IPS-NIHi11 (cell line): ENCODE measurements around the gene PTPN3.
A peak's percentile ranks its signal among the peaks of the same experiment; 100 is the strongest.

Source experiments
- DNase-seq: peaks from one replicate; pipeline ENCODE4 v3.0.0; 2012; ENCODE audit warnings: mixed read lengths, low spot score

PTPN3 gene

DNA sequence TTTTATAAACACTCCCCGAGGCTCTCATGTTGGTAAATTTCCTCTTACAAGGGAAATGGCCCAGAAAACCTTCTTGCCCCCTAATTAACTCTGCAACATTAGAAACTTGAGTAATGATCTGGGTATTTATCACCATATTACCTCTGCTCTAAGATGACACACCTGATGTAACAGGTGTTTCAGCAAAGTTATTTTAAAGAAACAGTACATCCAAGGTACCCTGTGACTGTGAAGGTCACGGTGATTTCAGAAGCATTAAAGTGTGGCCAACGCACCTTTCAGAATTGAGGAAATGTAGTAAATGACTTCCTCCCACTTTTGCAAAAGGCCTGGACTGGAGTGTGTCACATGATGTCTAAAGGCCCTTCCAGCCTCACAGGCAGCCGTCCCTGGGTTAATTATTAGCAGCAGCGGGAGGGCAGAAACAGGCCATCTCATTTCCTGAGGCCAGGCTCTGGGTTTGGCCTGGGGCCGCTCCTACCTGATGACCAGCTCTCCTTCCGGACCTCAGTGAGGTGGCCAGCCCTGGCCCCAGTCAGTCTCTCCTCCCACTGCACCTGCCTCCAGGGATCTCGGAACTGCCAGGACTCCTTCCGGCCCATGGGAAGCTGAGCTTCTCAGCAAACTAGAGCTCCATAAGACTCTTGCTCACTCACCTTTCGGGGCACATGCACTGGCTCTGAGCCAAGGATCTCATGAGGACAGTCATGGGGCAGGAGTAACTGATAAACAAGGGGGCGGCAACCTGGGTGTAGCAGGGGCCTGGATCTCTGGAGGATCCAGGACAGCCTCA, 20.7 kb downstream of the PTPN3 start:
- peak; percentile 51 for DNase-seq

DNA sequence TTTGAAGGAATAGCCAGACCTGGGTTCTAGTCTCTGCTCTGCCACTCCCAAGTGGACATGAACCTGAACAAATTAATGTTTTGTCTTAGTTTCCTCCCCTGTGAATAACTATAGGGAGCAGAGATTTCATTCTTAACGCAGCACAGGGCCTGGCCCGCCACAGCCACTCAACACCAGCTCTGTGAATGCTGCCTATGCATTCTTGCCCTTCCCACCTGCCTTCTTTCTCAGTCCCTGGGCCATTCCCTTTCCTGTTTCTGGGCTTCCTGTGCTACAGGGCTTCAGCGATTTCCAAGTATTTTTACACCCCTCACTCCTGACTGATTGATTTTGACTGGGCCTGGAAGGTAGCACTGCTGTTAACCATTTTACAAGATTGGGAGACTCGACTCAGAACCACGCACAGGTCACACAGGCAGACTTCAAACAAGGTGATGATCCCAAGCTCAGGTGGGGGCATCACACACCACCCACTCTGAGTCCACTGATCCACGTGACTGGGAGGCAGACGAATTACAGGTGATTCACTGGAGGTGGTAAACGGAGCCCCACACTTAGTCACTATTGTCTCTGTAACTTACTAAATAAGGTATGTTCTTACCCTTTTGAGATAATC, 21.4 kb downstream of the PTPN3 start:
- no peak for DNase-seq

DNA sequence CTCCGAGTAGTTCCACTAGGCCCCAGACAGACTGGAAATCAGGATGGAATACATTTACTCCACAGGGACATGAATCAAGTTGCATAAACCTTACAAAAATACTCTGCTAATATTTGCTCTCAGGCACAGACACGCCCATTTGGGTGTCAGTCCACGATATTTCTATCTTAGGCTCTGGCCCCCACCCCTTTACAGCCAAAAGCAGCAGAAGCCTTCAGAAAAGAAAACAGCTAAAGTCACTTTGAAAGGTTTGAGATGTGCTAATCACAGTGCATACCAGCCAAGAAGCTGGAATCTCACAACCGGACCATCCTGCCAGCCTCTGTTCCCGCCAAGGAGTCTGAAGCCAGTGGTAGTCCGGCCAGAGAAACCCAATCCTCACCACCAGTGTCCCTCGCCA, 22.6 kb downstream of the PTPN3 start:
- no peak for DNase-seq

DNA sequence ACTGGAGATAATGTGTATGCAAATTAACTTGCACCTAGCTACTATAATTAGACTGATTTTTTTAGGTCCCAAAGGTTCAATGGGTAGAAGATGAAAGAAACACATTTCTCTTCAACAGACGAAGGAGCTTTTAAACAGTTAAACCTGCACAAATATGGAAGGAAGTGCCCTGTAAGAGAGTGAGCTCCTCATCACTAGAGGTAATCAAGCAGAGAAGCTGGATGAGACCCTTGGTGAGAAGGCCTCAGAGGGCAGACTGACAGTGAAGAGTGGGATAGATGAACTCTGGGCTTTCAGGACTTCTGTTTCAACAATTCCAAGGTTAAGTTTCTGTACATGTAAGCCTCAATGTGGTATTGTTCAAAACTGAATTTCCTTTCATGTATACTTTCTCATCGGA, 23.2 kb downstream of the PTPN3 start:
- DNase-seq = no peak

DNA sequence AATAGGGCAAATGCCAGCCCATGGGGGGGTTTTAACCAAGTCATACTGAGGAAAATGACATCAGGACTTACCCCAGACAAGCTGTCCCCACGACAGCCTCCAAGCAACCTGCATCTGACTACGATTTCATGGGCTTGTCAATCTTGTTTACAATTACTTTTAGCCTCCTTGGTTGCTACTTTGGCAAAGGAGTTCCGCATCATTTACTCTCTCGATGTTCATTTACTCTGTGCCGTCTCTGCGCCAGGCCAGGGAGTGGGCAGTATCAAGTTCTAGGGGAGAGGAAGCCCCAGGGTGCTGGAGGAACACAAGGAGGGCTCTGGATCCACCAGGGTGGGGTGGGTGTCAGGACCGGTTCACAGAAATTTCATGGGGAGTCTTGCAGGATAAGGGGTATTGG, 23.9 kb downstream of the PTPN3 start:
- DNase-seq = no peak

DNA sequence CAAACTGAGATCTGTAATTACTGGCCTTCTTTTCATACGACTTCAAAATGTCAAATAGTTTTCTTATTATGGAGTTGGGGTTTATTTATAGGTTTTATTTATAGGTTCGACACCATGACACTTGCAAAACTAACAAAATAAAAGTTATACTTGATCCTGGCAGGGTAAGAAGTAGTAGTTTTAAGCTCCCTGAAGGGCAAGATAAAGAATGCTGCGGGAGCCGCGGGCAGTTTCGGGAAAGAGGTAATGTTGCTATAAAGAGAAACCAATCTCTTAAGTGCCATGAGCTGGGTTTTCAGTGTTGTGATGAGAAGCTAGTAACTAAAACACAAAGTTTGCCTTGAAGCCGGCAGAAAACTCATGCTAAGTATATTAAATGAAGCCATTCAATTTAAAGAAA, 24.8 kb downstream of the PTPN3 start:
- no peak for DNase-seq

DNA sequence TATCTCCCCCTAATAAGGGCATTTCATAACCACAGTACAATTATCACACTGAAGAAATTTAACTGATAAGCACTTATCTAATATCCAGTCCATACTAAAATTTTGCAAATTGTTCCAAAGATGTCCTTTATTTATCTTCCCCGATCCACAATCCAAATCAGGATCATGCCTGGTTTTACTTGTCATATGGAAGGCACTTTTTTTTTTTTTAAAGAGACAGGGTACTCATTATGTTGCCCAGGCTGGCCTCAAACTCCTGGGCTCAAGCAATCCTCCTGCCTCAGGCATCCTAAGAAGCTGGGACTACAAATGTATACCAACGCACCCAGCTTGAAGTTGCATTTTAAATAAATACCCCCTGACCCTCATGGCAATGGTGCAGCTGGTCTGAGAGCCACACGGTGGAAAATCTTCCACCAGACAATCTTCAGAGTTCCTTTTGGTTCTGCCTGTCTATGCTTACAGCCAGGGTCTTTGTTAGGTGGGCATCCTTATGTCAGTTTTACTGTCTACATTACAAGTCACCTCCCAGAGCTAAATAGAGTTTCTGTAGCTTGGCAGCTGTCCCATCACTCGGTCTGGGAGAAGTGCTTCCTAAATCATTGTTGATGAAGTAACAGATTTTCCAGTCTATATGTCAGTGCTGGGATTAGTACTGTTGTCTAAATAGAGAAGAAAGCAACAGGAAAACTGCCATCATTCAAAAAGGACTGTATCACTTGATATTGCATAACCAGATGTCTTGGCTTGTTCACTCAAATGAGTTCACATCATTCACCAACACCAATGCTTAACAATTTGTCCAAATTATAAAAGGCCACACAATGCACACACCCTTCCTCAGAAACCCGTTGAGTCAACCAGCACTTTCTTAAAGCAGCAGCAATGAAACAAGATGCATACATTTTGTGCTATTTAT, 26.4 kb downstream of the PTPN3 start:
- DNase-seq = no peak

DNA sequence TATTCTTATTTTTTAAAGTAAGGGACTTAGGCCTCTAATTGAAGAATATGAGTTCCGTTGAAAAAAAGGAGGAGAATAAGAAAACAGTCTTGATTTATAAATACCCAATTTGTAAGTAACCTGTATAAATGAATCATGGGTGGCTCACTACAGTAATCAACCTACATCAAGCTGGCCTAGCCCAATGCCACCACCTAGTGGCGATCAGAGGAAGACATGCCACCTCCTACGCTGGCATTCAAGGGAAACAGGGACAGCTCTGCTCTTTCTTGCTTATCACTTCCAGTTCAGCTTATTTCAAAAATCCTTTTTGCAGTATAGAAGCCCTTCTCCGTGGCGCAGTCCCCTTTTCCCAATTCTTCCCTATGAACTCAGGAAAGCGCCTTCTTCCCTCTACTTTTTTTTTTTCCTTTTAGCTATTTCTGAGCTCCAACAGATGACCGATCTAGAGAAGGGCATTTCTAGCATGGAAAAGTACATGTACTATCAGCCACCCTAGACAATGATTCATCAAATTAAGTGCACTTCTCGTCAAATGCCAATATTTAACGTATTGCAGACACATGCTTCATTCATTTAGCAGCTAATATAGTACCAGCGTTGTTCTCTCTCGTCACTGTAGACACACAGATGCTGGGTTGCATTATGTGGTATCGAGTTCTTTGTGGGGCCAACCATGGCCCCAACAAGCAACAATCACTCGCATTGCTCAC, 28.3 kb downstream of the PTPN3 start:
- DNase-seq = peak; percentile 80

DNA sequence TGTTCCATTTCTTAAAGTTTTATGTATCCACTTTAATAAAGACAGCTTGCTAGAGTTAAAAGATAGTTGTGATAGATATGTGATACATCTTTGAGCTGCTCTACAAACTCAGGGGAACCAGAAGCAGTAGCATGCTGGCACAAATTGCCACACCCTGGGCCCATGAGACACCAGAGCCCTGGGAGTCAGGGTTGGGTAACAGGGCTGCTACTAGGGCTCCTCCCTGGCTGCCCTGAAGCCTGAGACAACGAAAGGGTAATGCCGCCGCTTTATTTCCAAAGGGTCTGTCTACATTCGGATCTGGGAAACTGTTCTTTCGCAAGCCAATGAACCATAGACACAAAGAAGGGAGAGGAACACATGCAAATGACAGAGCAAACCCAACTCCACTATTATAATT, 29.2 kb downstream of the PTPN3 start:
- no peak for DNase-seq

DNA sequence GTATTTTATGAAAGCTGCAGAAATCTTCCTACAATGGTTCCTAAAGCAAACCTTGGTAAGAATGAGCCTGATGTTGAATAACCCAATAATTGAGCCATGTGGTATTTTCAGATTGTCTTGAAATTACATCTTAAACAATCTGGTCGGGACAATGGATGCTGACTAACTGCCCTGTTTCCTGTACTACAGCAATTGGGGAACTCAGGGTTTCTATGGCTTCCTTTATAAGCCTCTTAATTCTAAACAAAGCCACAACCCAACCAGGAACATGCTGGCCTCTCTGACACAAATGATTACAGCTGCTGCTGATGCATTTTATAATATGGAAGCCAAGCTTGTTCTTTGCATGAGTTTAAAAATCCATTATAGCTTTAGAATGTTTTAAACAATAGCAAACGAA, 30.2 kb downstream of the PTPN3 start:
- no peak for DNase-seq

DNA sequence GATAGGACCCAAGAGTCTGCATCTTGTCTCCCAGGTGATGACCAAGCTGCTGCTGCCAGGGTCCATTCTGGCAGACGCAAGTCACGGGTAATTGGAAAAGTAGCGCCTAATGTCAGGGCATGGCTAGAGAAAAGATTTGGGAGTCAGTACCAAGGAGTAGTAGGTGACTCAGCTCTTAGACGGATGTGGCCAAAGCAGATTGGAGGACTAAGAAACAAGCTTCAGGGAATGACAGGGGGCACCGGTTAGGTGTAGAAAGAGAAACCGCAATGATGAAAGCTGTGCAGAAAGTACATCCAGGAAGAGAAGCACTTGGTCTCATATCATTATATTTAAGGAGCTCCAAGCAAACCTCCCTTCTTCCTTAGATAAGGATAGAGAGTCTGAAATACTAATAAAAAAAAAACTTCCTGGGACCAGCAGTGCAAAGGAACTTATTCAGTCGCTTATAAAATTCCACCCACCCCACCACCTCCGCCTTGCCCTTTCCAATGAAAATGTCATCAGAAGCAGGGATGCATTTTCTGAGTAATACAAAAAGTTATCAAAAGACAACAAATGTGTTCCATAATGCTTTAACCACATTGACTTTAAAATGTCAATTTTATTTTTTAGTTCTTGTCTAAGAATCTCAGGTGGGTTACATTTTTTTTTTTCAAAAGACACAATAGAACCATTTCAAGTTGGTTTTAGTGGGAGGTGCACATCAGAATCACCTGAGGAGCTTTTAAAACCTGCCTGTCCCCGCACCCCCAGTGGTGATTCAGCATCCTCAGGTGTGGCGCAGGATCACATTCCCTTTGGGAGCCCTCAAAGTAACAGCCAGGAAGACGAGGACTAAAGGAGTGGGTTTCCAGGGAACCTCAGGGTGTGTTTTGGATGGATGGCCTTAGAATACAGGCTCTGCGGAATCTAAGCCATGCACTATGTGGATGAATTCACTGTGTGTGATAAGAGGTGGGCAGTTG, 31.2 kb downstream of the PTPN3 start:
- no peak for DNase-seq

DNA sequence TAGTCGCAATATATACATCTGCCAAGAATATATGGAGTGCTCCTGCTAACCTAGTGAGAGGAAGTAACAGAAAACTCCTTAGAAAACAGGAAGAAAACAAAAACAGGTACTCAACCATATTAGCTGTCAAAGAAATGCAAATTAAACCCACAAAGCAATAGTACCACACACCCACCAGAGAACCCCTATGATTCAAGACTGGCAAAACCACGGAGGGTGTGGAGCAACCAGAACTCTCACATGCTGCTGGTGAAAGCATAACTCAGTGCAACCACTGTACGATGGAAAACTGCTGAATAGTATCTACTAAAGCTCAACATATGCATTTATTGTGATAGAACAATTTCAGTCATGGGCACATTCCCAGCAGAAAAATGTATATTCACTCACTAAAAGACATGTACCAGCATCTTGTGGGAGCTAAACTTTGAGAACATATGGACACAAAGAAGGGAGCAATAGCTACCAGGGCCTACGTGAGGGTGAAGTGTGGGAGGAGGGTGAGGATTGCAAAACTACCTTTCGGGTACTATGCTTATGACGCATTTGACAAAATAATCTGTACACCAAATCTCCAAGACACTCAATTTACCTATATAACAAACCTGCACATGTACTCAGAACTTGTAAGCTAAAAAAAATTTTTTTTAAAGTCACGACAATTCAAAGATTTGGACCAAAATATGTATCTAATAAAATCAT, 34.0 kb downstream of the PTPN3 start:
- DNase-seq = no peak

DNA sequence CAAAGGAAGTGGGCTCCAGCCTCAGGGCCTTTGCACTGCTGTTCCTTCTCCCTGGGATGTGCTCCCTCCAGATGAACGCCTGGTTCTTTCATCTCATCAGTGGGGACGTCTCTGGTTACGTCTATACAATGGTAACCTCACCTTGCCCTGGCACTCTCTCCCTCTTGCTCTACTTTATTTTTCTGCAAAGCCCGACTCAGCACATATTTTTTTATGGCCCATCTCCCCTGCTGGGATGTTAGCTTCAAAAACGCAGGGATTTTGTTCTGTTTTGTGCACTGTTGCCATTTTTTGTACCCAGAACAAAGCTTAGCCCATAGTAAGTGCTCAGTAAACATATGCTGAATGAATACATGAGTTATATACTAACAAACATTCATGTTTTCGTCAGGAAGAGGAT, 37.5 kb downstream of the PTPN3 start:
- DNase-seq = no peak

DNA sequence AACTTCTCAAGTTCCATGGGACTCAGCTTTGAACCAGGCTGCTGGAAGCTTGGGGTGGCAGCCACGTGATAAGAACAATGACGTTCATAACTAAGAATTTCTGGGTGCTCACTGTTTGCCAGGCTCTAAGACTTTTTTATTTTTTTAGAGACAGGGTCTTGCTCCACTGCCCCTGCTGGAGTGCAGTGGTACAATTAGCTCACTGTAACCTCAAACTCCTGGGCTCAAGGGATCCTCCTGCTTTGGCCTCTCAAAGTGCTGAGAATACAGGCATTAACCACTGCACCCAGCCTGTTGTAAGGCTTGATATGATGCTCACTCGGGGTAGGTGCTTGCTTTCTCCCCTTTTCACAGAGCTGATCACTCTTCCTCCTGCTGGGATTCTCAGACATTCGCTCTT, 38.7 kb downstream of the PTPN3 start:
- DNase-seq = no peak

DNA sequence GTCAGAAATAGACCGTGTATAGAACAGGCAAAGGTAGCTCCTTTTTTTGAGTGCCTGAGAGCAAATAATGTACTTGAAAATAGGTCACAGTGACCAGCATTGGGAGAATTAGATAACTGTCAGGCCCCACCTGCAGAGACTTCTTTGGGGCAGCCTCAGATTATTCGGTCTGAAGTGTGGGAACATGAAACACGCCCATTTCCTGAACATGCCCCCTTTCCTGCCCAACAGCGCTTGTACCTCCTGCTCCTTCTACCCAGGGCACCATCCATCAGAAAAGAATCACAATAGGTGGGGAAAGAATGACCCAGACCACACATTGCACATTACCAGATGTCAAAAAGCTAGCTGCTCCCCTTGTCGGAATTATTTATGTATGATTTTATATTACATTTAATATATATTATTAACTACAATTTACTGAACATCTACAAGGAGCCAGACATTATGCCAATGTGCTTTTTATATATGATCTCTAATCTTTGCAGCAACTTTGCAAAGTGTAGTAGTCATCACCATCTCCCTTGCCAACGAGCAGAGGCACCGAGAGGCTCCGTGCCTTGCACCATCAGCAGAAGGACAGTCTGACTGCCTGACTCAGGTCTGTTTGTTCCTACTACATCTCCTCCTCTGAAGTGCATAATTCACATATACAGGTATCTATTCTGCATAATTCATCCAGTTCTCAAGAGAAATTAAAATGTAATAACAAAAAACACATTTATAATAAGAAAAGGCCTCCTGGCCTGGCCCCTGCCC, 39.5 kb downstream of the PTPN3 start:
- DNase-seq = no peak

DNA sequence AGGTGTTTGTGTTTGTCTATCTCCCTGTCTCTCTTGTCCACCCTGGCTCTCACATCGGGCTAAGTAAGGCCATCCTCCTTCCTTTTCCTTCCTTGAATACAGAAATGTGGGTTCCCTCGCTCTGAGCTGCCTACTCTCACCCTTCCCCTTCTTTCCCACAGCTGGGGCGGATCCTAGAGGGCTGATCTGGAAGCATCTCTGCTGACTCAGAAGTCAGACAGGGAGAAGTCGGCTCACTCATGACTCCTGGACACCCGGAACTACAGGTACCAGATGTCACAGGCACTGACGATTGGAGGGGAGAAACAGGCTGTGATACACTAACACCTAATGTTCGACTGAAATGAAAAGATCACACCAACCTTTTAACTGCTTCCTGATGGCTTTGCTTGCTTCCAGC, 41.3 kb downstream of the PTPN3 start:
- no peak for DNase-seq

DNA sequence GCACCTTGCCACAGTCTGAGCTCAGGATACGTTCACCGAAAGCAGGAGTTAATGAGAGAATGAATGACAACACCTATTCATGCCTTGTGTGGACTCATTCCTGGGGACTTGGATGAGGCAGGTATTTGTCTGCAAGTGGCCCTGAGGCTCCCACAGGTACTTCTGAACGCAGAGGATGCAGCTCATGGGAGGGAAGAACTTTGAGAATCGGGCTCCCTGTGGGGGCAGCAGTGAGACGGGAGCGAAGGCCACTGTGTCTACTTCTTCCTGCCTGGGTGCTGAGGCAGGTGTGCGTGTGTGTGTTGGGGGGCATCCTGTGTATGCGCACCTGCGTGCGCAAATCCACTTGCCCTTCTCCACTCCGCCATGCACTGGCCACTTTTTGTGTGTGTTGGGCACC, 42.2 kb downstream of the PTPN3 start:
- DNase-seq = peak; percentile 31

DNA sequence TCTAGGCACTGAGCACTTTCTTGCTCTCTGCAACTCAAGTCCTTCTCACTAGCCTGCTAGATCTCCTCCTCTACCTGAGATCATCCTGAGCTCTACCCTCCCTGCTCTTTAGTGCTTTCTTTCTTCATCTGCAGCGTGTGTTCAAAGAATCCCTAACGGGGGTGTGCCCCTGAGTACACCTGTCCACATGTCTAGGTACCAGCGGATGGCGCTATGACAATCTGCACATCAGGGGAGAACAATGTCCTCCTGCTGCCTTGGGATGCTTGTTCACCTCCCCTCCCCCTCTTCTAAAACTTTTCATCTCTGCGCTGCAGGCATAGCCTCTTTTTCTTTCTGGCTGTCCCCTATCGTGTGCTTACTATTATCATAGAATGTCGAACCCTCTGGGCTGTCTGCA, 42.7 kb downstream of the PTPN3 start:
- DNase-seq = peak; percentile 47

DNA sequence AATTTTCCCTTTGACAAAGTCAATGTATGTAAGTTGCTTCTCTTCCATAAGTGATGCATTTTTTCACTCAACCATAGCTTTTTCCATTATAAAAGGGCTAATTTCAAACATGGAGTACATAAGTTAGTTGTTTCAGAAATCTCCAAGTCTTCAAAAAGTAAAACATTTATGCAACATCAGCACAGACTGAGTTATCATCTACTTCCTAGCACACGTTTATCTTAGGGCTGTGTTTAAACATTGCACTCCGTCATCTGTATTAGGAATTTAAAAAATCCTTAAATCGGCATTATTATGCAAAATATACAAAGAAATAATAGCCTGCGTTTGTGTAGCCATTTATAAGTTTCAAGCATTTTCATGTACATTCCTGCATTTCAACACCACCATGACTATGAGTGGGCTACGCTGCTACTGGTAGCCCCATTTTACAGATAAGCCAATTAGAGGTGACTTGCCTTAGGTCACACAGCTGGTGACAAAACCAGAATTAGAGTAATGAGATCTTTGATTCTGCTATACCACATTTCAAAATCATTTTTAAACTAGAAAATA, 43.4 kb downstream of the PTPN3 start:
- no peak for DNase-seq
